ENCODE measurements around the gene MLLT11.

- peak in 1 of 3 experiments; percentile 24 for TF ChIP-seq CTCF (IDR thresholded peaks at IDR 0.05)
- no peak for TF ChIP-seq POLR2A (IDR thresholded peaks at IDR 0.05)
- peak in 1 of 2 donors; percentile 80 for TF ChIP-seq POLR2AphosphoS5 (IDR thresholded peaks at IDR 0.05; ENCODE audit: insufficient read depth in 1 of 2, low read depth in 1 of 2)
Observed at GRCh38 chr1:151047925-151048644, 12.1 kb upstream of the MLLT11 start.

Measured in vagina (tissue), 2 donors.